ENCODE measurements around the gene DENND1A. TPM values are rescaled to one million over a fixed set of nuclear protein-coding genes. Genes with fewer than 3 reads are reported as not detected.

Gene DENND1A
- total RNA-seq, 1 donor from 2014 or later: 19.9 TPM

DNA sequence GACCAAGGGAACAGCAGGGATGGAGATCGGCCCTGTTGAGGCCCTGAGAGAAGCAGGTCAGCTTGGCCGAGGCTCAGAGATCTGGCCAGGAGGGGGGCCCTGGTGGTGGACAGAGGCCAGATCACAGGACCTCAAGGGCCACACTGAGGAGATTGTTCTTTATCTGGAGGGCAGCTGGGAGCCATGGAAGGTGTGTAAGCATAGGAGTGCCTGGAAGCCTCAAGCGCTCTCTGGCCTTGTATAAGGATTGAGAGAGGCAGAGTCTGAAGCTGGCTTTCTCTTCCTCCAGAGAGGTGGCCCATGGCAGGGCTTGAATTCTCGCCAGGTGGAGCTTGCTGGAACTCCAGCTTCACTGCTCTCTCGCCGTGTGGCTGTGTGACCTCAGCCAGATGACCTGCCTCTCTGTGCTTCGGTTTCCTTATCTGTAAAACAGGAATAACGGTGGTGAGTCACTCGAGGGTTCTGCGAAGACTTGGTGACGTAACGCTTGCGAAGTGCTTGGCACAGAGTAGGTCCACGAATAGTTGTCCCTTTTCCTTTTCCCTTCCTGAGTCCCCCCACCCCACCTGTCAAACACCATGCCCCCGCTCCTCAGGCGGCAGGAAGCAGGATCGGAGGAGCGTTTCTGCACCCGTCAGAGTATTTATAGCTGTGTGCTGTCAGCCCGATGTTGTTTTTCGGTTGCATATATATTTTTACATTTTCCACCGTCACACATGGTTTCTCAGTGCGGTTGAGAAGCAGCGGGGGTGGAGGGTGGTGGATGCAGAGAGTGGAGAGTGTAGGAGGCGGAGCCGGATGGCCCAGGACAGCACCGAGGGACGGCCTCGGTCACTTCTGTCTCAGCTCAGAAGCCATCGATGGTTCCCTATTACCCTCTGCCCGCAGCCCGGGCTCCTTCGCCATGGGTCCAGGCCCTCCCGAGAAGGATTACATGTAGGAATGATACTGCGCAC is 590.9 kb downstream of the DENND1A start:
- Mint-ChIP-seq H3K36me3 (no peaks in the 10 kb centered on the region), H3K9me3 (no peaks in the 10 kb centered on the region), H3K27me3 (no peaks in the 10 kb centered on the region), H3K27ac (no peak overlapping the region), H3K4me3 (no peak overlapping the region), H3K4me1 (ENCODE audit: unreplicated experiment) (peaks cover 61% of the 10 kb centered on the region)
- DNase-seq (ENCODE audit: extremely low spot score, unreplicated experiment): no peak
- TF ChIP-seq, protein P1, sequence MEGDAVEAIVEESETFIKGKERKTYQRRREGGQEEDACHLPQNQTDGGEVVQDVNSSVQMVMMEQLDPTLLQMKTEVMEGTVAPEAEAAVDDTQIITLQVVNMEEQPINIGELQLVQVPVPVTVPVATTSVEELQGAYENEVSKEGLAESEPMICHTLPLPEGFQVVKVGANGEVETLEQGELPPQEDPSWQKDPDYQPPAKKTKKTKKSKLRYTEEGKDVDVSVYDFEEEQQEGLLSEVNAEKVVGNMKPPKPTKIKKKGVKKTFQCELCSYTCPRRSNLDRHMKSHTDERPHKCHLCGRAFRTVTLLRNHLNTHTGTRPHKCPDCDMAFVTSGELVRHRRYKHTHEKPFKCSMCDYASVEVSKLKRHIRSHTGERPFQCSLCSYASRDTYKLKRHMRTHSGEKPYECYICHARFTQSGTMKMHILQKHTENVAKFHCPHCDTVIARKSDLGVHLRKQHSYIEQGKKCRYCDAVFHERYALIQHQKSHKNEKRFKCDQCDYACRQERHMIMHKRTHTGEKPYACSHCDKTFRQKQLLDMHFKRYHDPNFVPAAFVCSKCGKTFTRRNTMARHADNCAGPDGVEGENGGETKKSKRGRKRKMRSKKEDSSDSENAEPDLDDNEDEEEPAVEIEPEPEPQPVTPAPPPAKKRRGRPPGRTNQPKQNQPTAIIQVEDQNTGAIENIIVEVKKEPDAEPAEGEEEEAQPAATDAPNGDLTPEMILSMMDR (conservative IDR thresholded peaks at IDR 0.05): no peak

DNA sequence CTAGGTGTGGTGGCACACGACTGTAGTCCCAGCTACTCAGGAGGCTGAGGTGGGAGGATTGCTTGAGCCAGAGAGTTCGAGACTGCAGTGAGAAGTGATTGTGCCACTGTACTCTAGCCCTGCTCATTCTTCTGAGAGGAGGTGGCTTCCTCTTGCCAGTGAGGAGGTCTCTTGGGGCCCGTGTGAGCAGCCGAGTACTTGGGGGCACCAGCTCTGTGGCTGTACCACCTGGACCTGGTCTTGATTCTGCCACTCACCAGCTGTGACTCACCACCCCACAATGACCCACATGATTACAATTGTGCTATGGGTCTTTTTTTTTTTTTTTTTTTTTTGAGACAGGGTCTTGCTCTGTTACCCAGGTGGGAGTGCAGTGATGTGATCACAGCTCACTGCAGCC is 592.0 kb downstream of the DENND1A start:
- DNase-seq (ENCODE audit: extremely low spot score, unreplicated experiment): no peak
- no peaks in the 10 kb centered on the region for H3K27me3 Mint-ChIP-seq
- H3K4me1 Mint-ChIP-seq (ENCODE audit: unreplicated experiment): peaks cover 59% of the 10 kb centered on the region
- no peak overlapping the region for H3K27ac Mint-ChIP-seq
- TF ChIP-seq, protein P1 (conservative IDR thresholded peaks at IDR 0.05): no peak
- no peaks in the 10 kb centered on the region for H3K9me3 Mint-ChIP-seq
- H3K4me3 Mint-ChIP-seq: no peak overlapping the region
- H3K36me3 Mint-ChIP-seq: no peaks in the 10 kb centered on the region

DNA sequence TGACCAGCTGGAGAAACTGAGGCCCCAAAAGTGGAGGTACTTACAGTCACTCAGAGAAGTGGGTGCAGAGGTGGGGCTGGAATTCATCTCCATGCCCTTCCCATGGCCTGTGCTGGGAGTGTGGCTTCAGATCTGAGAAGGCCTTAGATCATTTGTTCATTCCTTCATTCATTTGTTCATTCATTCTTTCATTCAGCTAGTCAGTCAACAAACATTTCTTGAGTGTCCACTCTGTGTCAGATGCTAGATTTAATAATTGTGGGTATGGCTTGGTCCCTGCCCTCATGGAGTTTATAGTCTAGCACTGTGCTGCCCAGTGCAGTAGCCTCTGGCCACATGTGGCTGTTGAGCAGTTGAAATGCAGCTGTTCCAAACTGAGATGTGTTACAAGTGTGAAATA is 593.0 kb downstream of the DENND1A start:
- H3K27ac Mint-ChIP-seq: no peak overlapping the region
- H3K27me3 Mint-ChIP-seq: no peaks in the 10 kb centered on the region
- no peak overlapping the region for H3K4me3 Mint-ChIP-seq
- H3K9me3 Mint-ChIP-seq: peaks cover 4% of the 10 kb centered on the region
- H3K4me1 Mint-ChIP-seq (ENCODE audit: unreplicated experiment): peaks cover 66% of the 10 kb centered on the region
- H3K36me3 Mint-ChIP-seq: no peaks in the 10 kb centered on the region
- TF ChIP-seq, protein P1 (conservative IDR thresholded peaks at IDR 0.05): no peak
- no peak for DNase-seq (ENCODE audit: extremely low spot score, unreplicated experiment)

DNA sequence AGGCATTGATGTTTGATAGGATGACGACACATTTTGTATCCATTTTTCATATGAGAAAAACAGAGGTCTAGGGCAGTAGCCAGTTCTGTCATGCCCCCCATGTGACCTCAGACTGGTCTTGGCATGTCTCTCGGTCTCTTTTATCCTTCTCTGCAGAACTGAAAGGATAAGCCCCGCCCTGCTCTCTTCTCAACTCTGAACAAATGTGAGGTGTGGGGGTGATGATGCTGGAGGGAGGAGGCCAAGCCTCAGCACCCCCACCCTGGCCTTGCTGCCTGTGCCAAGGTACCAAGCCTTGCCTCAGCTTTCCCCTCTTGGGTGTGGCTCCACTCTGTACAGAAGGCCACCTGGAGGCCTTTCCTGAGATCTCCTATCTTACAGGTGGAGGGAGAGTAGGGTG is 593.5 kb downstream of the DENND1A start:
- Mint-ChIP-seq H3K27ac (peak overlapping the region; percentile 92), H3K4me1 (ENCODE audit: unreplicated experiment) (peaks cover 66% of the 10 kb centered on the region), H3K9me3 (peaks cover 4% of the 10 kb centered on the region), H3K4me3 (no peak overlapping the region), H3K36me3 (no peaks in the 10 kb centered on the region), H3K27me3 (no peaks in the 10 kb centered on the region)
- TF ChIP-seq, protein P1 (conservative IDR thresholded peaks at IDR 0.05): no peak
- DNase-seq (ENCODE audit: extremely low spot score, unreplicated experiment): no peak

DNA sequence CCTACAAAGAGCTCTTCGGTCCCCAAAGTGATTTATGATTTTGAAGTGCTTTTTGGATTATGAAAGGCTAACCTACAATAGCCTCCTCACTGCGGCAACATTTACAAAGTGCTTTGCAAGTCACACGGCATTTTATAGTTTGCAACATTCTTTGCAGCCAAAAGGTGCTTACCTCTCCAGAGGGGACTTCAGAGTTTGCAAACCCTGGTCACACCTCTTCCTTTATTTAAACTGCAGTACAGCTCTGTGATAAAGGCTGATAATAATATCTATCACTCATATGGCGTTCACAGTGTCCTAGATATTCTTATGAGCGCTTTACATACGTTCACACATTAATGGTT is 594.0 kb downstream of the DENND1A start:
- peak overlapping the region; percentile 92 for H3K27ac Mint-ChIP-seq
- H3K9me3 Mint-ChIP-seq: peaks cover 4% of the 10 kb centered on the region
- peak overlapping the region; percentile 75 for H3K4me3 Mint-ChIP-seq
- TF ChIP-seq, protein P1 (conservative IDR thresholded peaks at IDR 0.05): no peak
- H3K4me1 Mint-ChIP-seq (ENCODE audit: unreplicated experiment): peaks cover 63% of the 10 kb centered on the region
- no peaks in the 10 kb centered on the region for H3K27me3 Mint-ChIP-seq
- H3K36me3 Mint-ChIP-seq: no peaks in the 10 kb centered on the region
- DNase-seq (ENCODE audit: extremely low spot score, unreplicated experiment): no peak
